Measurements from ENCODE around the gene PMFBP1. TPM values are rescaled to one million over a fixed set of nuclear protein-coding genes. Genes with fewer than 3 reads are reported as not detected.

PMFBP1 gene
- 2.7 and 3.1 TPM in 2 replicates for total RNA-seq (2014; rRNA removed; shearing (Covaris generic))
- total RNA-seq (2022) = 2.0 and 4.9 TPM in 2 replicates
- Bru-seq, nascent RNA = percentile 36 among the genes with signal in this experiment
- BruChase-seq, experiment 1, labeled RNA remaining after a 6-hour chase = percentile 38 among the genes with signal in this experiment
- percentile 38 among the genes with signal in this experiment for BruChase-seq, experiment 2, labeled RNA remaining after a 2-hour chase
- long read RNA-seq, partial matches to known transcripts = 1 of 9 reads
- long read RNA-seq, other reads (novel, unspliced or antisense) = 8 of 9 reads

DNA sequence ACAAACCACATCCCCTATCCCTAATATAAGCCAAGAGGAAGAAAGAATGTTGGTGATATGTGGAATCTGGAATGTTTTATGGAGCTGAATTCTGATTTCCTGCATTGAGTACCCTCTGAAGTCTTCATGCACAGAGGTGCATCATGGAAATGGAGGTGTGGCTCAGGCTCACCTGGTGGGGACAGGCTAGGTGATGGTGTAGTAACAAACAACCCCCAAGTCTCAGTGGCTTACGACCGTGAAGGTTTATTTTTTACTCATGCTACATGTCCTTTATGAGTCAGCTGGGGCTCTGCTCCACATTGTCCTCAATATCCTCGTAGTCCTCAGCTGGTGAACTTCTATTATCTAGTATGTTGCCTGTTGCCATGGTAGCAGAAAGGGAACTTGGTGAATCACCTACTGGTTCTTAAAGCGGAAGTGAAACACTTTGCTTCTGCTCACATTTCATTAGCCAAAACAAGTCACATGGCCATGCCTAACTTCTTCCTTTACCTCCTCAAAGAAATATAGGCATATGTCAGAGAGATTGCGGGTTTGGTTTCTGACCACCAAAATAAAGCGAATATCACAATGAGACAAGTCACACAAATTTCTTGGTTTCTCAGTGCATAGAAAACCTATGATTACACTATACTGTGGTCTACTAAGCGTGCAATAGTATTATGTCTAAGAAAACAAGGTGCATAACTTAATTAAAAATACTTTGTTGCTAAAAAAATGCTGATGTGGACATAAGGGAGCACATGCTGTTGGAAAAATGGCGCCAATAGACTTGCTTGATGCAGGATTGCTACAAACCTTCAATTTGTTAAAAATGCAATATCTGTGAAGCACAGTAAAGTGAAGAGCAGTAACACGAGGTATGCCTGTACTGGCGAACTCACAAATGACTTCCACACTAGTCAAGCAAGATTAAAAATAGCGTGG is at the start of gene PMFBP1:
Gene PMFBP1 (minus strand): TSS at position 51 of the 930 bp plus-strand sequence. CDS start 947 bp downstream, outside the sequence.
- Histone ChIP-seq H3K4me1 (ENCODE audit: insufficient read depth, low read length, poor library complexity, severe bottlenecking) (peaks cover 8% of the 10 kb centered on the region), H2AFZ (ENCODE audit: low read length) (peak within 1 kb of the TSS; percentile 82), H3K27ac (ENCODE audit: low read depth, low read length, poor library complexity, severe bottlenecking) (no peak within 1 kb of the TSS), H3K36me3 (ENCODE audit: insufficient read depth, low read length) (no peaks in the 10 kb centered on the region), H3K4me3 (ENCODE audit: low read depth, low read length, poor library complexity, severe bottlenecking) (no peak within 1 kb of the TSS), H4K20me1 (ENCODE audit: insufficient read depth, low read length) (no peaks in the 10 kb centered on the region), H3K4me2 (ENCODE audit: low read length) (peak within 1 kb of the TSS; percentile 20; the same call in 1 of the 2 replicates), H3K79me2 (ENCODE audit: insufficient read depth, low read depth, low read length) (no peaks in the 10 kb centered on the region), H3K9me3 (ENCODE audit: low read length) (peaks cover 8% of the 10 kb centered on the region; the same call in 1 of the 2 replicates), H3K9me2 (ENCODE audit: insufficient read depth, low read length) (no peaks in the 10 kb centered on the region)
- TF ChIP-seq EZH2phosphoT487 (IDR thresholded peaks at IDR 0.05; ENCODE audit: borderline replicate concordance, low read depth, low read length) (no peak), CTCF (conservative IDR thresholded peaks at IDR 0.05; ENCODE audit: low read length) (no peak)
- intact Hi-C loops (cut with micrococcal nuclease; ENCODE audit: unreplicated experiment) = no loop called here
- CTCF ChIA-PET (ENCODE audit: unreplicated experiment) = interaction anchor here (1.0 kb wide), 1 partner anchor 13 kb away, joined by 4 read pairs; no protein-coding TSS in a partner anchor
- no TSS peak for BruUV-seq (replicated peaks)
- POLR2A ChIA-PET = interaction anchor here (0.5 to 1.4 kb wide), 5 partner anchors 10 to 691 kb away, joined by 3 to 5 read pairs (median 3); no protein-coding TSS in a partner anchor
- peak; percentile 86 for DNase-seq (ENCODE audit: low spot score)

DNA sequence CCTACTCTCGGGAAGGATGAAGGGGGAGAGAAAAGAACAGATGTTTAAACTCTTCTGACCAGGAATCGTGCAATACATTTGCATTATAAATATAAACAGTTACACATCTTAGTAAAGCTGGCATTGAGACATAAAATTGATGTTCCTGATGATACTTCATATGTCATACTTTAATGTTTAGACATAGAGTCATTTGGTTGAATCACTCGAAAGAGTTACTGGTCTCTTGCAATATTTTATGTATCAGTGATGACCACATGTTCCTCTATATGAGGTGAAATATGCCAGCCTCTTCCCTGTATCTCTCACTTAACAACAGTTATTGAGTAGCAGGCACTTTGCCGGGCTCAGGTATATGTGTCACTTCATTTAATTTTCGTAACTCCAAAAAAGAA is 49.7 kb upstream of the PMFBP1 start:
- intact Hi-C loops (cut with micrococcal nuclease; ENCODE audit: unreplicated experiment) = no loop called here
- ChIA-PET POLR2A (no interaction called here), CTCF (ENCODE audit: unreplicated experiment) (no interaction called here)

More for the DNA sequence above, 49.7 kb upstream of the PMFBP1 start:
- Histone ChIP-seq H4K20me1 (ENCODE audit: insufficient read depth, low read length) (no peaks in the 10 kb centered on the region), H2AFZ (ENCODE audit: low read length) (no peak overlapping the region), H3K9me3 (ENCODE audit: low read length) (no peaks in the 10 kb centered on the region), H3K4me1 (ENCODE audit: insufficient read depth, low read length, poor library complexity, severe bottlenecking) (no peaks in the 10 kb centered on the region), H3K4me3 (ENCODE audit: low read depth, low read length, poor library complexity, severe bottlenecking) (no peak overlapping the region), H3K9me2 (ENCODE audit: insufficient read depth, low read length) (no peaks in the 10 kb centered on the region), H3K36me3 (ENCODE audit: insufficient read depth, low read length) (no peaks in the 10 kb centered on the region), H3K4me2 (ENCODE audit: low read length) (no peak overlapping the region), H3K27ac (ENCODE audit: low read depth, low read length, poor library complexity, severe bottlenecking) (no peak overlapping the region), H3K79me2 (ENCODE audit: insufficient read depth, low read depth, low read length) (no peaks in the 10 kb centered on the region)
- TF ChIP-seq EZH2phosphoT487 (IDR thresholded peaks at IDR 0.05; ENCODE audit: borderline replicate concordance, low read depth, low read length) = no peak
- TF ChIP-seq CTCF (conservative IDR thresholded peaks at IDR 0.05; ENCODE audit: low read length) = no peak
- DNase-seq (ENCODE audit: low spot score) = no peak
- BruUV-seq (replicated peaks) = no TSS peak

All from OCI-LY7 (cell line).